Measurements from ENCODE around the gene GDF10.

DNA sequence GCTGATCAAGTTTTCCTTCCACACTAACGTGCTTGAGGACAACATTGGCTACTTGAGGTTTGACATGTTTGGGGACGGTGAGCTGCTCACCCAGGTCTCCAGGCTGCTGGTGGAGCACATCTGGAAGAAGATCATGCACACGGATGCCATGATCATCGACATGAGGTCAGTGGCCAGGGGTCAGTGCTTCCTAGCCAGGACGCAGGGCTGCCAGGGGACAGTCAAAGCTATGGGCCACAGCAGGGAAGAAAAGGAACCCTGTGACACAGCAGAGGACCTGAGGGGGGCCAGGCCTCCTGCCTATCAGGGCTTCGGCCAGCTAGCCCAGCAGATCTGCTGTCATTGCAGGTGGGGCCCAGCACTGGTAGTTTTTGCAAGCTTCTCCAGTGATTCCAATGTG lies 53.4 kb downstream of the GDF10 start:
- TF ChIP-seq, protein P1, sequence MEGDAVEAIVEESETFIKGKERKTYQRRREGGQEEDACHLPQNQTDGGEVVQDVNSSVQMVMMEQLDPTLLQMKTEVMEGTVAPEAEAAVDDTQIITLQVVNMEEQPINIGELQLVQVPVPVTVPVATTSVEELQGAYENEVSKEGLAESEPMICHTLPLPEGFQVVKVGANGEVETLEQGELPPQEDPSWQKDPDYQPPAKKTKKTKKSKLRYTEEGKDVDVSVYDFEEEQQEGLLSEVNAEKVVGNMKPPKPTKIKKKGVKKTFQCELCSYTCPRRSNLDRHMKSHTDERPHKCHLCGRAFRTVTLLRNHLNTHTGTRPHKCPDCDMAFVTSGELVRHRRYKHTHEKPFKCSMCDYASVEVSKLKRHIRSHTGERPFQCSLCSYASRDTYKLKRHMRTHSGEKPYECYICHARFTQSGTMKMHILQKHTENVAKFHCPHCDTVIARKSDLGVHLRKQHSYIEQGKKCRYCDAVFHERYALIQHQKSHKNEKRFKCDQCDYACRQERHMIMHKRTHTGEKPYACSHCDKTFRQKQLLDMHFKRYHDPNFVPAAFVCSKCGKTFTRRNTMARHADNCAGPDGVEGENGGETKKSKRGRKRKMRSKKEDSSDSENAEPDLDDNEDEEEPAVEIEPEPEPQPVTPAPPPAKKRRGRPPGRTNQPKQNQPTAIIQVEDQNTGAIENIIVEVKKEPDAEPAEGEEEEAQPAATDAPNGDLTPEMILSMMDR (IDR thresholded peaks at IDR 0.05), result no peak
- no peak for TF ChIP-seq POLR2A (IDR thresholded peaks at IDR 0.05)
